ENCODE data around the gene SYNPO.
A peak's percentile ranks its signal among the peaks of the same experiment; 100 is the strongest.

The SYNPO gene

DNA sequence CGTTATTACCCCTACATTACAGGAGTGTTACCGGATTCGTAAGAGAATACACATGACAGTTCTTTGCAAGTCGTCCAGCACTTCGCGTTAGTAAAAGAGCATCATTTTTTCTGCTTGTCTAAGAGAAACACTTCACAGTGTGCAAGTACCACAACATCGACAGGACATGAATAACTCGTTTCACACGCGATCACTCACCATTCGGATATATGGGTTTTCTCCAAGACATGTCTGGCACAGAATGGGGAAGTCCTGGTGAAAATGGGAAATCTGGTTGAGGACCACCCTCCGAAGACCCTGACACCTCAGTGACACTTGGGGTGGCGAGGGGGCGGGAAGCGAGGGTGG is 59.8 kb downstream of the SYNPO start:
- no peak for DNase-seq (ENCODE audit: low spot score)

DNA sequence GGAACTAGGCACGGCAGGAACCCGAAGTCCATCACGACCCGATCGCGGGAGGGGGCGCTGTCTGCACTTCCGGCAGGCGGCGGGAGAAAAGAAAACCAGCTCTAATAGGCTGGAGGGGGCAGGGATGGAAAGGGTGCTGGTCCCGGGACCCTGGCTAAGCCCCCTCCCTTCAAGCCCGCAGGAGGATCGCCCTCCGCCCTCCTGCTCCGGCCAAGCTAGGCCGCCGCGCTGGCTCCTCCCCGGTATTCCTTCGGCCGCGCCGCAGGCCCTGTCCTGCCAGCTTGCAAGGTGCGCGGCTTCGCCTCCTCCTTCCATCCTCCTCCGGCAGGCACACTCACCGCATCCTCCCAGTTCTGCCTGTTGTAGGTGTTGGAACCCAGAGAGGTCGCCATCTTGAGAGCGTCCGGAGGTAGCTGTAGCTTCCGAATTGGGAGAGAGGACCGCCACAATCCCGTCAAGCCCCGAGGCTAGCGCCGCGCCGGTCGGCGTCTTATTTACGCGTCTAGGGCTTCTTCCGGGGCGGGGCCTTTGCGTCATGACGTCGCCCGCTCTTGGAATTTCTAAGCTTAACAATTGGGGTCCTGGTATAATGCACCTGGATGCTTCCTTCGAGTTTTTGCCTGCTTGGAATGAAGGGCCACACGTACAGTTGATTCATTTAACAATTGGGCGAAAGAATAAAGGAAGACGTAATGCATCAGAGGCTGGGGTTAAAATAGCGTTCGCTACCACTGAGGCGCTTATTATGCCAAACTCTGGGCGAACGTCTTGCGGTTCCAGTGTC is 60.3 kb downstream of the SYNPO start, which contains the start of gene RBM22:
TSS of gene RBM22 (minus strand) at position 469 of the 784 bp plus-strand sequence. CDS start at position 392, 77 bp downstream.
- DNase-seq (ENCODE audit: low spot score): peak; percentile 94

DNA sequence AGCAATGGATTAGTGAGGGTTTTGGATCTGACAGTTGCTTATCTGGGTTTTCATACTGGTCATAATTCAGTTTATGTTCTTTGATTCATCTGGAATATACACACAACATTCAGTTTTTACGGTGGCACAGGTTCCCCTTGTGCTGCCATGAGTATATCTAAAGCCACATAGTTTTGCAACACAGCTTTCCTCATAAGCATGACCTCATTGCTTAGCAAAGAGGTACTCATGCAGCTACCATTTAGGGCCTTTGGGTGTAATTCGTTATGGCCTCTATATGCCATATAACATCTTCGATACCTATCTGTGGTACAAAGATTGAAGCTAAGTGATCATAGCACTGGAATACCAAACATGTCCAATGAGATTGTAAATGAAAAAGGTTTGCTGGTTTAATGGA is 63.3 kb downstream of the SYNPO start:
- no peak for DNase-seq (ENCODE audit: low spot score)

DNA sequence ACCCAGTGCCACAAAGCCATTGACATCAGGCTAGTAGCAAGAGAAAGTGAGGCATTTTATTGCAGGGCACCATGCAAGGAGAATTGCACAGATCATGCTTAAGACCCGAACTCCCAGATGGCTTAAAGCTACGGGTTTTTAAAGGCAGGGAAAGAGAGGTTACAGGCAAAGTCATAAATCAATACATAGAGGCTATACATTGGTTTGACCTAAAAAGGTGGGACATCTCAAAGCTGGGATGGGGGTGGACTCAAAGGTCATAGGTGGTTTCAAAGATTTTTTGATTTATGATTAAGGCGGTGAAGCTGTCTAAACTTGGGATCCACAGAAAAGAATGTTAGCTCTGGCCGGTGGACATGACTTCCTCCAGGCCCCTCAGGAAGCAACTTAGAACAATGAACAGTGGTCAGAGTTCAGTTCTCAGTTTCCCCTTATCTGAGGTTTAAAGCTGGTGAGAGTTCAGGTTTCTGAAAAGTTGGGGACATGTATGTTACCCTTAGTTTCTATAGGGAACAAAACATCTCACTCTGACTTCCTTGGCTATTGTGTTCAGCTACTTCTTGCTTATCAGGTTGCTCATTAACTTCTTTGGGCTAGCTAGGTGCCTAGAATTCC is 66.4 kb downstream of the SYNPO start:
- DNase-seq (ENCODE audit: low spot score): no peak
